LNCAP (cell line): ENCODE results near the gene APOF.

Experiments
- CTCF ChIP-seq: fragments of 450-650 bp; IDR thresholded peaks from 2 replicates; pipeline ENCODE4 v1.5.1; 2017; ENCODE audit warnings: mild to moderate bottlenecking

Gene APOF

GRCh38 chr12:56336361-56337167 lies 26.1 kb downstream of the APOF start:
- no peak for TF ChIP-seq CTCF

GRCh38 chr12:56334490-56334793 lies 28.2 kb downstream of the APOF start:
- no peak for TF ChIP-seq CTCF

GRCh38 chr12:56333679-56334489 lies 28.8 kb downstream of the APOF start, which contains the start of gene PAN2:
PAN2 (minus strand) TSS chr12:56334000; CDS start chr12:56333094, 906 bp downstream.
- TF ChIP-seq CTCF: peak; percentile 57; the same call in 1 of the 2 replicates

GRCh38 chr12:56333197-56333678 lies 29.4 kb downstream of the APOF start:
- no peak for TF ChIP-seq CTCF

- TF ChIP-seq CTCF: no peak
These were observed 30.0 kb downstream of the APOF start for GRCh38 chr12:56332512-56333196.

GRCh38 chr12:56330936-56331490 lies 31.6 kb downstream of the APOF start:
- TF ChIP-seq CTCF: no peak

GRCh38 chr12:56326533-56326932 lies 36.1 kb downstream of the APOF start:
- no peak for TF ChIP-seq CTCF
